Stimulated activated CD4-positive, alpha-beta T cell treated with anti-CD3 and anti-CD28 coated beads, Interleukin-15, amount 100 ng/mL, for 24 hours (primary cell): Measurements from ENCODE around the gene TMEM30A.
A peak's percentile ranks its signal among the peaks of the same experiment; 100 is the strongest.

Experiments
- DNase-seq: peaks from one replicate; pipeline ENCODE4 v3.0.0-alpha.2; 2020

Gene TMEM30A

DNA sequence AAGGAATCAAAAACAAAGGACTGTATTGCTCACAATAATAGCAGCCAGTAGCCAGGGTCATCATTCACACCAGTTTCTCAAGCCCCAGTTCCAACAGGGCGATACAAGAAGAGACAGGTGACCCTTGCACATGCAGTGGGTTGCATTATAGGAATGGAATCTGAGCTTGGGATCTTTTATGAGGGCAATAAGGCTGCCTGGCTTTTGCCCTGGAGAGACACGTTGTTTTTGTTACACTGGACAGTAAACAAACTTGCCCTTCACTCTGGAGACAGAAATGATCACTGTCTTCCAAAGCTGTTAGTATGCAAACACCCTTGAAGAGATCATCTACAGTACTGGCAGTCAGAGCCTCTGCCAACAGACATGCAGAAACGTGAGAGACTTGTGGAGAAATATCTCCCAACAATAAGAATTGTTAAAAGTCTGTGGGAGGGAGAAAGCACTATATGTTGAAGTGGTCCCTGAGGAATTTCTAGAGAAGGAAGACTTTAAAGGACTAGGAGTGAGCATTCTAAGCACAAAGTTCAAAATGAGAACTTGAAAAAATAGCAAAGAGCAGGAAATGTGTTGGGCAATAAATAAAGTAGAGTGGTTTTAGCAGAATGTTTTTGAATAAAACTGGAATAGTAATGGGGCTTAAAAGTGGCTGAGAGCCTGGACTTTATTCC, 72.5 kb downstream of the TMEM30A start:
- no peak for DNase-seq

DNA sequence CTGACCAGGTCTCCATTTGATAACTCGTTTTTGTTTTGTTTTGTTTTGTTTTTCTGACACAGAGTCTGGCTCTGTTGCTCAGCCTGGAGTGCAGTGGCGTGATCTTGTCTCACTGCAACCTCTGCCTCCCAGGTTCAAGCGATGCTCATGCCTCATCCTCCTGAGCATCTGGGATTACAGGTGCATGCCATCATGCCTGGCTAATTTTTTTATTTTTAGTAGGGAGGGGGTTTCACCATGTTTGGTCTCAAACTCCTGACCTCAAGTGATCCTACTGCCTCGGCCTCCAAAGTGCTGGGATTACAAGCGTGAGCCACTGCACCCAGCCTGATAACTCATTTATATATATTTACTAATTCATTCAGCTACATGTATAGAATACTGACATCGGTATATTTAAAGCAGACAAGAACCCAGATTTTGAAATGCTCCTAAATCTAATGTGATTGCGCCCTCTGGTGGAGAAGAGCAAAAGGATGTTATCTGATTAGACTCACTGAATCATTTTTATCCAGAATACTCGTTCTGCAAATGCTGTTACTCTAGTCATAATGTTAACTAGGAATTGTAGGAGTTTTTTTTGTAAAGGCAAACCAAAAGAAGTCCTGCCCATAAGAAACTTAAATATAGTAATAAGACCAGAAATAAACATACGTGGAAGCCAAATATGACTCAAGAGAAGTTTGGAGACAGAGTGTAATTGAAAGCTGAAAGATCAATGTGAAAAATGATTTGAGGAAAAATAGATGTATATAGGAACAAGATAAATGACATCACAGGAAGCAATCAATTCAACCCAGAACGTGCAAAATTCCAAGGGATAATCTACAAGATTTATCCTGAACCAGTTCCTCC, 73.5 kb downstream of the TMEM30A start:
- DNase-seq, result peak; percentile 59

DNA sequence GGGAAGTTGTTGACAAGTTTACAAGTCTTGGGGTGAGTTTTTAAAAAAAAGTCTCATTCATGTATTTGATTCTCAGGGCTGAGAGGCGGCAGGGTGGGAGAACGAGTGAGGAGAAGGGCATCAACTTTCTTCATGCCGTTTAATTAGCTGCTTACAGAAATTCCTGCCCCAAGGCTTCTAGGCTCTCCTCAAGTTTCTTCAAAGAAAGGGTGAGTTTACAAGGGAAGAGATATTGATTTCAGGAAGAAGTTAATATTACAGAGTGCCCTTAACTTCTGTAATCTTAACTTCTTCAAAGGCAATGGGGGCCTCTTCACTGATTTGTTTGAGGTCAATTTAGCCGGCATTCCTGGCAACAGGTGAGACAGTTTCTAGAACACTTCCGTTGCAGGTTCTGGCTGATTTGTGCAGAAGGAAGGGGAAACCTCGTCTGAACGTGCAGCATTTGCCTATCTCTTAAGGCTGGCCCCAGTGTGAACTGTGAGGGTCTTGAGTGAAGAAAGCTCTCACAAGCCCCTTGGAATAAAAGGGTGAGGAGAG, 75.3 kb downstream of the TMEM30A start:
- DNase-seq, result no peak

DNA sequence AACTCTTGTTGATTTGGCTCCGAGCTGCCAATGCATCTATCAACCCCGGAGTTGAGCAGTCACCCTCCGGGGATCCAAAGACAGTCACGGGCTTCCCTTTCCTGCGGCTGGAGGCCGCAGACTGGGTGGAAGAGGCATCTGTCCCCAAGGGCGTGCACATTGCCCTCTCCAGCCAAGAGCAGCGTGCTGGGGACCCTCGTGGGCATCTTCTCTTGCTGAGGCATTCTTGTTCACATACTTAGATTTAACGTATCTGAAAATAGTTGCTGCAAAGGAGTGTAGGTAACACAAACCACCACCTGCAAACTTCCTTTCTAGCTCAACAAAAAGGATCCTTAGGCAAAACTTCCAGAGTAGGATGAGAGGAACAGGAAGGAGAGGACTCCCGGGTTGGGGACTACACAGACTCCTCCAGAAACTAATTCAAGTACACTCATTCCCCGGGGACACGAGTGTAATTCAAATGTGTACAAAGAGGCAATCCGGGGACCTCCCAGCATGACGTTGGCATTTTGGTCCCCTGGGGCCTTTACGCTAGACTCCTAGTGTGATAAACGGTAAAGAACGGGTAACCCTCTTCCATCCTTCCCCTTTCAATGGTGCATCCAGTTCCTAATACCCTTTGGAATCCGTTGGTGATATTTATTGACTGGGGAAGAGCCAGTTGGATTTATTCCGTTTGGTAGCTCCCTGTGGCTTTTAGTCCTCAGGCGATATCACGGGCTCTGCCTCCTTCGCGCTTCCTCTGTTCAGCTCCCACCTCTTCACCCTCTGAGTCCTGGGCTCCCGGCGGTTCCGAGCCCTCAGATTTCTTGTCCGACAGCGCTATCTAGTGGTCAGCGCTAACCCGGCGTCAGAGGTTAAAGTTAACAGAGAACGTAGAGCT, 76.1 kb downstream of the TMEM30A start:
- peak; percentile 88 for DNase-seq

DNA sequence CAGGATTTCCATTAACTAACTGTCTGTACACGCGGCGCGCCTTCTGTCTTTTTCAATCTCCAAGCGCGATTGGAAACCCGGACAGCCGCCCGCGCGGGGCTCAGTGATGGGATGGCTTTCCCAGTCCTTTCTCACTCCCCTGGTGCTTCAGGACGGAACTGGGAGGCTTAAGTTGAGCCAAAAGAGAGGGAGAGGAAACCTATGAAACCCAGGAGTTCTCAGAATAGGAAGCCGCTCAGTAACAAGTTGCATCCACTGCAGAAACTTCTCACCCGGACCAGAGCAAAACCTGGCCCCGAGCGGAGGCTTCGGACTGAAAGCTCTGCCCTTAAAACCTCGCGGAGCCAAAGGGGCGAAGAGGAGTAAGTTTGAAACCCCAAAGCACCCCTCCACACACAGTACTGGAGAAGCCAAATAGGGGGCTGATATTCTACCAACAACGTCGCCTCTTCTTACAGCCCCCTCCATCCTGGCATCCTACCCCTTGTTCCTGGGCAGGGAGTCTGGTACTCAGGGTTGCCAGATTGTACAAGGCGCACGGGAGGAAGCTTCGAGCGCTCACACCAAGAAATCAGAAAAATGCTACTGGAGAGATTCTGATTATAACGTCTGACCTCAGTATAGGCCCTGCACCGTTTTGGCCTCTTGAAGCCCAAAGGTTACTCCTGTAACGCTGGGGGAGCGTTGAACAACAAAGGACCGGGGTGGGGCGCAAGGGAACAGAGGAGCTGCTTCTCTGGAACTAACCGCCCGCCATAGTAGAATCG, 77.8 kb downstream of the TMEM30A start:
- peak; percentile 22 for DNase-seq

DNA sequence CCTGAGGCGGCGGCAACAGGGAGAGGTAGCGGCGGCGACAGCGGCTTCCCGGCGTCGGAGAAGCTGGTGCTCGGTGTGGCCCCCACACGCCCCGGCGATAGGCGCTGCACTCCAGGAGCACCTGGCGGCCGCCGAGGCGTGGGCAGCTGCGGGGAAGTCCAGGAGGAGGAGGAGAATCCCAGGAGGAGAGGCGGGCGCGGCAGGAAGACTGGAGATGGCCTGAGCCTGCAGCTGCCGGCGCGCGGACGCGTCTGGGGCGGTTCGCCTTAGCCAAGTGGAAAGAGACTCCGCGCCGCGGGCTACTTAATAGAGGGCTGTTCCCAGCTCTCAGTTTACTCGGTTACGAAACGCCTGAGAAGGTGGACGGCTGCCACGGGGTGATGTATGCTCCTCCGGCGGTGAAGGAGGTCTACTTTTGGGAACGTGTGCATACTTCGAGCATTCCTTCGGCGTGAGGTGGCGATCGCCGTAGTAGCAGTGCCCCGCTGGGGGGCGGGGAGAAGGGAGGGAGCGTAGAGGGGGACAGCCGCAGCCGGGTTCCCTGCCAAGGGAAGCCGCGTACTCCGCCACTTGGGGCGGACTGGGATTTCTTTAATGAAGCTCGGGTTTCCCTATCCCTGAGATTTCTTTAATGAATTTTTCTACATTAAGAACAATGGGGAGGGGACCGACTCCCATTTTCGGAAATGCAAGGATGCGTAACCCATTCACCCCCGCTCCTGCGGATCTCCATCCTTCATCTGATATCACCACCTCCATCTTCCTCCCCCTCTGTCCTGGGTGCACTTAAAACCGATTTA, 78.6 kb downstream of the TMEM30A start, which contains the start of gene COL12A1:
TSS of gene COL12A1 (minus strand) at position 278 of the 800 bp plus-strand sequence. CDS start 3,261 bp downstream, outside the sequence.
- peak; percentile 42 for DNase-seq

DNA sequence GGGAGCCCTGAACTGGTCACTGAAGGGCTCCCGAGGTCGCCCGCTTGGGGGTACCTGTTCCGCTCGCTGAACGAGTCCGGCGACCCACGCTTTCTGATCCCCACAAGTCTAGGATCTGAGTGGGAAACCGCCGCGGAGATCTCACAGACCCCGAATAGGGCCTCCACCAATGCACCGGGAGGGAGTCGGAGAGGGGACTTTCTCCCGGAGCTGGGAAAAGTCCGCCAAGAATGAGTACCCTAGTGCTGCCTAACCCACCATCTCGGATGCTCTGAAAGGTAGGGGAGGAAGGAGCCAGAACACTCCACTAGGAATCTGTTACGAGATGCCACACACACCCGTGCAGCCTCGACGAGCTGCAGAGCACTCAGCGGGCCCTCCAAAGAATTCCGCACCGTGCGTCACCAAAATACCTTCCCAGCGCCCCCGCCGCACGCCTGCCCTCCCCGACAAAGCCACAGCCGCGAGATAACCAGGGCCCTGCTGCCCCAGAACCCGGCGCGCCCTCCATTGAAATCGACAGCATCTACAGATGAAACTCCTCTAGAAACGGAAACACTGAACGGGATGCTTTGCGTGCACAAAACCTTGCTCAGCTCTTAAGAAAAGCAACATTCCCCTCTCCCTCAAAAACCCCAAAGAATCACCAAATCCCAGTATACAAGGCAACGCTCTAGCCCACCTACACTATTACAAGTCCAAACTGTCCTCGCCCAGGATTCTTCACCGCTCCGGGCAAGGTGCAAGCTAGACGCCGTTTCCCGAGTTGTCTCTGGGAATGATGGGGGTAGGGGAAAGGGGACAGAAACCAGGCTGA, 79.4 kb downstream of the TMEM30A start:
- peak; percentile 46 for DNase-seq

DNA sequence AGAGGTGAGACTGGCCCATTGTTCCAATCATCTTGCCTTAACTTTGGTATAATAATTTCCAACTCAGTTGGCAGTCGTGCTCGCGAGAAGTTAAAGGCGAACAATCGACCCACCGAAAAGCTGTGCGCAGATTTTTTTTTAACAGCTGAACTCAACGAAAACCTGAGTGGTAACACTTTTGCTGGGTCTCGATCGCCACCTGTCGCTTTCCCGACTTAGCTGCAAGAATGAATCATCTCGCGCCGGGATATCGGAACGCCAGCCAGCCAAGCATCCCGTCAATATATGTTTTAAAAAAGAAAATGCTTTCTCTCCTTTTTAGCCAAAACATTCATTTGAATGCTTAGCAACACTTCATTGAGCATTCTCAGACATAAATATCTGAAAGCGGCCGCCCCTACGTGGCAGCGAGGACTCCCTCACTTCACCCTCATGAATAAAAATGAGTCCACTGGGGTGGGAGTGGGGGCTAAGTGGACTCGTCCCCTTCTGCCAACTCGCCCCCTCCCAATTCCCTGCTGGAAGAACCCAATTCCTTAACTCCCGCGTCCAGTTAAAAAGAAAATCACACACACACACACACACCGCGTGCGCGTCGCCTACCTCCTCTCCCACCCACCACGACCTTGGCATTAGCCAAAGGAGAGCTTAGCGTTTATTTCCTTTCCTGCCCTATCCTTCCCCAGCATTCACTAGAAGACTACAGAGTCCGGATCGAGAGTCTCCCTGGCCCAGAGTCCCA, 80.2 kb downstream of the TMEM30A start:
- peak; percentile 66 for DNase-seq

DNA sequence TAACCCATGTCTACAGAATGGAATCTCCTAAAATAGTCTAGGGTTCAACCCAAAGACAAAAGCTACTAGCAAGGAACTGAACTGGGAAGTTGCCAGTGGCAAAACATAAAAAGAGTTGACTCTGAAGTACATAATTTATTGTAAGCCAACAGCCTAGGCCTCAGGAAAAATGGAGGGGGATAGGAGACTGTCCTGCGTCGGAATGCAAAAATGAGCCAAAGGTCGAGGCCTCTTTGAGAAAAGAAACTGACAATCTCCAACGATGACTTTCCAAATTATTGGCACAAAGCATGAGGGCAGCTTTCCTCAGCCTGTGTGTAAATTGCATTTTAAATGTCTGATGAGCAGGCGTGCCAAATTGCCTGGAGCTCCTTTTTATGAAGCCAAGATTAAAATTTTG, 80.9 kb downstream of the TMEM30A start:
- DNase-seq, result no peak
